ENCODE measurements around the gene TMEM132D.

TMEM132D gene

GRCh38 chr12:129459886-129460285 is 443.9 kb downstream of the TMEM132D start:
- H3K79me2 ChIP-seq (ENCODE audit: insufficient read depth, low read length): no peaks in the 10 kb centered on the region
- H3K9ac ChIP-seq (ENCODE audit: low read length): no peak overlapping the region
- no peaks in the 10 kb centered on the region for H3K9me2 ChIP-seq (replicated peaks; ENCODE audit: insufficient read depth, low read length)
- no peaks in the 10 kb centered on the region for H3K9me3 ChIP-seq (ENCODE audit: insufficient read depth, low read length)
- H3K27ac ChIP-seq (ENCODE audit: low read depth, low read length): no peak overlapping the region
- no peak overlapping the region for H2AFZ ChIP-seq (ENCODE audit: low read depth, low read length, severe bottlenecking)
- H3K36me3 ChIP-seq (ENCODE audit: low read length): no peaks in the 10 kb centered on the region
- no peak for TF ChIP-seq EZH2phosphoT487 (conservative IDR thresholded peaks at IDR 0.05; ENCODE audit: low read length)
- TF ChIP-seq CTCF (IDR thresholded peaks at IDR 0.05; ENCODE audit: insufficient read depth, low read length, poor library complexity, severe bottlenecking): no peak
- H3K27me3 ChIP-seq (ENCODE audit: low read length): no peaks in the 10 kb centered on the region
- H3K4me3 ChIP-seq (ENCODE audit: insufficient read depth, low read length, poor library complexity, severe bottlenecking): no peak overlapping the region
- H3K4me2 ChIP-seq (ENCODE audit: low read depth, low read length, poor library complexity, severe bottlenecking): no peak overlapping the region
- H3F3A ChIP-seq (ENCODE audit: insufficient read depth): no peaks in the 10 kb centered on the region
- no peaks in the 10 kb centered on the region for H4K20me1 ChIP-seq (ENCODE audit: low read depth, low read length)

- TF ChIP-seq CTCF (IDR thresholded peaks at IDR 0.05; ENCODE audit: insufficient read depth, low read length, poor library complexity, severe bottlenecking): no peak
- TF ChIP-seq EZH2phosphoT487 (conservative IDR thresholded peaks at IDR 0.05; ENCODE audit: low read length): no peak
- no peaks in the 10 kb centered on the region for H3K9me3 ChIP-seq (ENCODE audit: insufficient read depth, low read length)
- no peaks in the 10 kb centered on the region for H3K9me2 ChIP-seq (replicated peaks; ENCODE audit: insufficient read depth, low read length)
- no peak overlapping the region for H3K4me3 ChIP-seq (ENCODE audit: insufficient read depth, low read length, poor library complexity, severe bottlenecking)
- H3K27ac ChIP-seq (ENCODE audit: low read depth, low read length): no peak overlapping the region
- no peak overlapping the region for H3K4me2 ChIP-seq (ENCODE audit: low read depth, low read length, poor library complexity, severe bottlenecking)
- H3K27me3 ChIP-seq (ENCODE audit: low read length): no peaks in the 10 kb centered on the region
- no peak overlapping the region for H2AFZ ChIP-seq (ENCODE audit: low read depth, low read length, severe bottlenecking)
- H4K20me1 ChIP-seq (ENCODE audit: low read depth, low read length): no peaks in the 10 kb centered on the region
- H3K79me2 ChIP-seq (ENCODE audit: insufficient read depth, low read length): no peaks in the 10 kb centered on the region
- no peak overlapping the region for H3K9ac ChIP-seq (ENCODE audit: low read length)
- no peaks in the 10 kb centered on the region for H3F3A ChIP-seq (ENCODE audit: insufficient read depth)
- no peaks in the 10 kb centered on the region for H3K36me3 ChIP-seq (ENCODE audit: low read length)
Observed at GRCh38 chr12:129446696-129447095, 457.1 kb downstream of the TMEM132D start.

- H3F3A ChIP-seq (ENCODE audit: insufficient read depth): no peaks in the 10 kb centered on the region
Observed at GRCh38 chr12:129440278-129440677, 463.5 kb downstream of the TMEM132D start.

More at GRCh38 chr12:129440278-129440677, 463.5 kb downstream of the TMEM132D start:
- H3K27ac ChIP-seq (ENCODE audit: low read depth, low read length): no peak overlapping the region
- H3K4me3 ChIP-seq (ENCODE audit: insufficient read depth, low read length, poor library complexity, severe bottlenecking): no peak overlapping the region
- H3K36me3 ChIP-seq (ENCODE audit: low read length): no peaks in the 10 kb centered on the region
- no peaks in the 10 kb centered on the region for H3K79me2 ChIP-seq (ENCODE audit: insufficient read depth, low read length)
- no peak overlapping the region for H3K9ac ChIP-seq (ENCODE audit: low read length)
- H2AFZ ChIP-seq (ENCODE audit: low read depth, low read length, severe bottlenecking): no peak overlapping the region
- no peaks in the 10 kb centered on the region for H3K9me3 ChIP-seq (ENCODE audit: insufficient read depth, low read length)
- H3K27me3 ChIP-seq (ENCODE audit: low read length): no peaks in the 10 kb centered on the region
- H3K9me2 ChIP-seq (replicated peaks; ENCODE audit: insufficient read depth, low read length): no peaks in the 10 kb centered on the region
- H3K4me2 ChIP-seq (ENCODE audit: low read depth, low read length, poor library complexity, severe bottlenecking): no peak overlapping the region
- no peaks in the 10 kb centered on the region for H4K20me1 ChIP-seq (ENCODE audit: low read depth, low read length)
- TF ChIP-seq CTCF (IDR thresholded peaks at IDR 0.05; ENCODE audit: insufficient read depth, low read length, poor library complexity, severe bottlenecking) (no peak), EZH2phosphoT487 (conservative IDR thresholded peaks at IDR 0.05; ENCODE audit: low read length) (no peak)

Data from SU-DHL-6 (cell line).